HEK293 (cell line): ENCODE data around the gene FSTL4.

Experiments used
- CTCF ChIA-PET: fragments of 350-600 bp; formaldehyde crosslinking; extraction: SDS; loops from one replicate; lab custom pipeline; 2021; ENCODE audit warnings: antibody characterized with exemption; lab: Yijun Ruan, JAX
- POLR2A ChIA-PET: fragments of 300-600 bp; formaldehyde crosslinking; extraction: SDS; loops from one replicate; lab custom pipeline; 2020; ENCODE audit warnings: antibody characterized with exemption, inconsistent platforms; lab: Yijun Ruan, JAX
- H3K27ac ChIP-seq: fragments of 200-500 bp; sonication (Bioruptor generic); 2 replicates; pipeline ENCODE4 v1.5.1; 2014; ENCODE audit warnings: low read depth, low read length, control low read depth, inconsistent platforms; ENCODE audit errors: extremely low read depth
- H3K36me3 ChIP-seq, 2 experiments: fragments of 200-500 bp in 1 of 2; sonication (Bioruptor generic) in 1 of 2; 1 replicate in 1 of 2; 2 replicates in 1 of 2; pipeline ENCODE4 v1.5.1; 2014 to 2017; ENCODE audit warnings: inconsistent platforms in 2 of 2, low read length in 2 of 2; ENCODE audit not compliant: control insufficient read depth in 2 of 2, insufficient read depth in 1 of 2
- H3K4me1 ChIP-seq: fragments of 200-500 bp; sonication (Bioruptor generic); 2 replicates; pipeline ENCODE4 v1.5.1; 2014; ENCODE audit warnings: mild to moderate bottlenecking, low read length, inconsistent platforms; ENCODE audit not compliant: control insufficient read depth, insufficient read depth
- H3K4me3 ChIP-seq: 2 replicates; pipeline ENCODE4 v1.5.1; 2011; ENCODE audit warnings: low read depth, mild to moderate bottlenecking, control low read depth, low read length, moderate library complexity
- H3K9me3 ChIP-seq: fragments of 200-500 bp; sonication (Bioruptor generic); 2 replicates; pipeline ENCODE4 v1.5.1; 2014; ENCODE audit warnings: low read depth, low read length, inconsistent platforms; ENCODE audit not compliant: control insufficient read depth, insufficient read depth
- BCL11A ChIP-seq: fragments of 450-650 bp; formaldehyde crosslinking; IDR thresholded peaks from 2 replicates; pipeline ENCODE4 v1.5.1; 2016; ENCODE audit warnings: low read depth, missing biosample characterization, missing genetic modification characterization
- GLI4 ChIP-seq: fragments of 450-650 bp; formaldehyde crosslinking; IDR thresholded peaks from 2 replicates; pipeline ENCODE4 v1.5.1; 2016; ENCODE audit warnings: missing biosample characterization, missing genetic modification characterization
- GLIS1 ChIP-seq: fragments of 450-650 bp; formaldehyde crosslinking; IDR thresholded peaks from 2 replicates; pipeline ENCODE4 v1.5.1; 2016; ENCODE audit warnings: missing biosample characterization, missing genetic modification characterization
- KLF16 ChIP-seq: fragments of 450-650 bp; formaldehyde crosslinking; IDR thresholded peaks from 2 replicates; pipeline ENCODE4 v1.5.1; 2017; ENCODE audit warnings: missing biosample characterization, missing genetic modification characterization
- KLF8 ChIP-seq: fragments of 450-650 bp; formaldehyde crosslinking; IDR thresholded peaks from 2 replicates; pipeline ENCODE4 v1.5.1; 2016; ENCODE audit warnings: missing biosample characterization, missing genetic modification characterization
- MEIS1 ChIP-seq: sonication (generic); formaldehyde crosslinking; IDR thresholded peaks from 2 replicates; pipeline ENCODE4 v1.8.1; 2022; ENCODE audit warnings: missing genetic modification reagents, mild to moderate bottlenecking, borderline replicate concordance
- OSR2 ChIP-seq: fragments of 450-650 bp; formaldehyde crosslinking; IDR thresholded peaks from 2 replicates; pipeline ENCODE4 v1.5.1; 2016; ENCODE audit warnings: missing biosample characterization, missing genetic modification characterization
- YY2 ChIP-seq: fragments of 450-650 bp; formaldehyde crosslinking; IDR thresholded peaks from 2 replicates; pipeline ENCODE4 v1.5.1; 2016; ENCODE audit warnings: missing biosample characterization, missing genetic modification characterization
- ZNF112 ChIP-seq: fragments of 450-650 bp; formaldehyde crosslinking; IDR thresholded peaks from 2 replicates; pipeline ENCODE4 v1.5.0; 2017; ENCODE audit warnings: missing biosample characterization, missing genetic modification characterization
- ZNF146 ChIP-seq: fragments of 450-650 bp; formaldehyde crosslinking; IDR thresholded peaks from 2 replicates; pipeline ENCODE4 v1.5.1; 2016; ENCODE audit warnings: missing biosample characterization, missing genetic modification characterization
- ZNF155 ChIP-seq: fragments of 450-650 bp; formaldehyde crosslinking; IDR thresholded peaks from 2 replicates; pipeline ENCODE4 v1.5.1; 2016; ENCODE audit warnings: missing biosample characterization, missing genetic modification characterization
- ZNF174 ChIP-seq: fragments of 450-650 bp; formaldehyde crosslinking; IDR thresholded peaks from 2 replicates; pipeline ENCODE4 v1.5.0; 2017; ENCODE audit warnings: missing biosample characterization, mild to moderate bottlenecking, missing genetic modification characterization
- ZNF302 ChIP-seq: fragments of 450-650 bp; formaldehyde crosslinking; IDR thresholded peaks from 2 replicates; pipeline ENCODE4 v1.5.1; 2016; ENCODE audit warnings: missing biosample characterization, missing genetic modification characterization, low read depth
- ZNF335 ChIP-seq: fragments of 450-650 bp; formaldehyde crosslinking; conservative IDR thresholded peaks from 2 replicates; pipeline ENCODE4 v1.5.1; 2016; ENCODE audit warnings: missing biosample characterization, missing genetic modification characterization
- ZNF366 ChIP-seq: fragments of 450-650 bp; formaldehyde crosslinking; conservative IDR thresholded peaks from 2 replicates; pipeline ENCODE4 v1.5.1; 2016; ENCODE audit warnings: missing biosample characterization, missing genetic modification characterization
- ZNF433 ChIP-seq: fragments of 450-650 bp; formaldehyde crosslinking; IDR thresholded peaks from 2 replicates; pipeline ENCODE4 v1.5.1; 2016; ENCODE audit warnings: missing biosample characterization, missing genetic modification characterization, low read depth
- ZNF549 ChIP-seq: fragments of 450-650 bp; IDR thresholded peaks from 2 replicates; pipeline ENCODE4 v1.5.1; 2018; ENCODE audit warnings: missing biosample characterization, missing genetic modification characterization, mild to moderate bottlenecking, inconsistent platforms, moderate library complexity
- ZNF585B ChIP-seq: fragments of 450-650 bp; formaldehyde crosslinking; IDR thresholded peaks from 2 replicates; pipeline ENCODE4 v1.5.1; 2016; ENCODE audit warnings: missing biosample characterization, missing genetic modification characterization
- ZNF610 ChIP-seq: fragments of 450-650 bp; formaldehyde crosslinking; IDR thresholded peaks from 2 replicates; pipeline ENCODE4 v1.5.1; 2016; ENCODE audit warnings: missing biosample characterization, missing genetic modification characterization, borderline replicate concordance
- ZNF670 ChIP-seq: fragments of 450-650 bp; formaldehyde crosslinking; IDR thresholded peaks from 2 replicates; pipeline ENCODE4 v1.5.1; 2016; ENCODE audit warnings: missing biosample characterization, missing genetic modification characterization, low read depth
- ZNF677 ChIP-seq: fragments of 450-650 bp; IDR thresholded peaks from 2 replicates; pipeline ENCODE4 v1.5.0; 2018; ENCODE audit warnings: missing biosample characterization, mild to moderate bottlenecking, missing genetic modification characterization, moderate library complexity
- ZNF747 ChIP-seq: fragments of 450-650 bp; formaldehyde crosslinking; IDR thresholded peaks from 2 replicates; pipeline ENCODE4 v1.5.1; 2016; ENCODE audit warnings: missing biosample characterization, missing genetic modification characterization
- ZNF76 ChIP-seq: fragments of 450-650 bp; formaldehyde crosslinking; IDR thresholded peaks from 2 replicates; pipeline ENCODE4; 2016; ENCODE audit warnings: low read depth, missing biosample characterization, missing genetic modification characterization, borderline replicate concordance
- ZNF777 ChIP-seq: fragments of 450-650 bp; formaldehyde crosslinking; IDR thresholded peaks from 2 replicates; pipeline ENCODE4 v1.5.1; 2017; ENCODE audit warnings: missing biosample characterization, missing genetic modification characterization, borderline replicate concordance
- ZNF843 ChIP-seq: fragments of 450-650 bp; formaldehyde crosslinking; IDR thresholded peaks from 2 replicates; pipeline ENCODE4 v1.5.1; 2016; ENCODE audit warnings: missing biosample characterization, missing genetic modification characterization
- ZSCAN30 ChIP-seq: fragments of 450-650 bp; IDR thresholded peaks from 2 replicates; pipeline ENCODE4 v1.5.1; 2018; ENCODE audit warnings: missing biosample characterization, mild to moderate bottlenecking, missing genetic modification characterization, moderate library complexity
- TF ChIP-seq, protein P1 (sequence below): fragments of 450-650 bp; formaldehyde crosslinking; IDR thresholded peaks from 2 replicates; pipeline ENCODE4 v1.5.1; 2016; ENCODE audit warnings: missing biosample characterization, missing genetic modification characterization
- TF ChIP-seq, protein P2 (sequence below): fragments of 450-650 bp; formaldehyde crosslinking; IDR thresholded peaks from 2 replicates; pipeline ENCODE4 v1.5.1; 2016; ENCODE audit warnings: missing biosample characterization, missing genetic modification characterization
- TF ChIP-seq, protein P3 (sequence below): fragments of 450-650 bp; formaldehyde crosslinking; IDR thresholded peaks from 2 replicates; pipeline ENCODE4 v1.5.1; 2017; ENCODE audit warnings: missing biosample characterization, missing genetic modification characterization
- TF ChIP-seq, protein P4 (sequence below): fragments of 450-650 bp; formaldehyde crosslinking; IDR thresholded peaks from 2 replicates; pipeline ENCODE4 v1.5.1; 2017; ENCODE audit warnings: missing biosample characterization, missing genetic modification characterization

FSTL4 gene

DNA sequence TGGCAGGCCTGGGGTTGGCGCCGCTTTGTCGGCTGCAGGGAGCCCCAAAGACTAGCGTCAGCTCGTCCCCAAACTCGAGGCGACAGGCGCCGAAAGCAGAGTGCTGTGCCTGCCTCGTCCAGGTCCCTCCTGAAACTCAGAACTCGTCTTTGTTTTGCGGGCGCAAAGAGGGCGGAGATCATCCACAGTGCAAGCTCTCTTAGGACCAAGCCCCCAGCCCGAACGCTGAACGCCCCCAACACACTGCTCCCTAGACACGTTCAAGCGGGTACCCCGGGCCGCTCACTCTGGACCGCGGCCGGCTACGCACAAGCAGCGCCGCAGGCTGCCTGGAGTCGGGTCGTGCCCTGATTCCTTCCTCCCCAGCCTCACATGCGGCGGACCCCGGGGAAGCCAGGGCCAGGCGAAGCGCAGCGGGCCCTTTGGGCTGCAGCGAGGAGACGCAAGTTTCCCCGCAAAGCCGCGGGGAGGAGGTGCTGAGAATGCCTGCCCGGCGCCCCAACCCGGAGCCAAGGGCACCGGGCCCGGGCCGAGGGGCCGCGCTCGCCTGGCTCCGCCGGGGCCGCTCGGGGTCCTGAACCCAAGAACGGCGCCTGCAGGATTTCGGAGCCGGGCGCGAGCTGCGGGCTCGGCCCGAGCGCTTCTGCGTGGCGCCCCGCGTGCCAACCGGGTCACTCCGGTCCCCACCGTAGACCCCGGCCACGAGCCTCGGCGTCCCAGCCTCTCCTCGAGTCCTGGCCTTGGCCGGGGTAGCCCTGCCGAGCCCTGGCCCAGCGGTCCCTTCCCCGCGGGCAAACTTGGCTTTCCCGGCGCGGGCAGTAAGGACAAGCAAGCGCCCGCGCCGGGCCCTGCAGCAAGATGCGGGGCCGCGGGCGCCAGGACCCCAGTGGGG, 738 bp downstream of the FSTL4 start:
- Histone ChIP-seq H3K4me1 (peaks cover 10% of the 10 kb centered on the region), H3K27ac (peak overlapping the region; percentile 52; the same call in 1 of the 2 replicates), H3K4me3 (peak overlapping the region; percentile 35), H3K36me3 (no peaks in the 10 kb centered on the region), H3K9me3 (no peaks in the 10 kb centered on the region)
- POLR2A ChIA-PET, result no interaction called here
- CTCF ChIA-PET, result interaction anchor here (0.7 to 2.8 kb wide), 9 partner anchors 9 to 188 kb away, joined by 3 to 11 read pairs (median 3); no protein-coding TSS in a partner anchor
- TF ChIP-seq MEIS1 (CRISPR knock-in tag), result no peak
- no peak for TF ChIP-seq ZNF585B (tag by site-specific recombination)
- TF ChIP-seq GLI4 (tag by site-specific recombination), result no peak
- no peak for TF ChIP-seq ZNF549
- TF ChIP-seq KLF8 (tag by site-specific recombination), result no peak
- TF ChIP-seq, protein P1, sequence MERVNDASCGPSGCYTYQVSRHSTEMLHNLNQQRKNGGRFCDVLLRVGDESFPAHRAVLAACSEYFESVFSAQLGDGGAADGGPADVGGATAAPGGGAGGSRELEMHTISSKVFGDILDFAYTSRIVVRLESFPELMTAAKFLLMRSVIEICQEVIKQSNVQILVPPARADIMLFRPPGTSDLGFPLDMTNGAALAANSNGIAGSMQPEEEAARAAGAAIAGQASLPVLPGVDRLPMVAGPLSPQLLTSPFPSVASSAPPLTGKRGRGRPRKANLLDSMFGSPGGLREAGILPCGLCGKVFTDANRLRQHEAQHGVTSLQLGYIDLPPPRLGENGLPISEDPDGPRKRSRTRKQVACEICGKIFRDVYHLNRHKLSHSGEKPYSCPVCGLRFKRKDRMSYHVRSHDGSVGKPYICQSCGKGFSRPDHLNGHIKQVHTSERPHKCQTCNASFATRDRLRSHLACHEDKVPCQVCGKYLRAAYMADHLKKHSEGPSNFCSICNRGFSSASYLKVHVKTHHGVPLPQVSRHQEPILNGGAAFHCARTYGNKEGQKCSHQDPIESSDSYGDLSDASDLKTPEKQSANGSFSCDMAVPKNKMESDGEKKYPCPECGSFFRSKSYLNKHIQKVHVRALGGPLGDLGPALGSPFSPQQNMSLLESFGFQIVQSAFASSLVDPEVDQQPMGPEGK, result peak; percentile 65
- TF ChIP-seq ZNF677 (tag by site-specific recombination), result no peak
- no peak for TF ChIP-seq ZNF302 (tag by site-specific recombination)
- peak; percentile 81 for TF ChIP-seq ZNF335
- peak; percentile 53; the same call in 1 of the 2 replicates for TF ChIP-seq BCL11A (tag by site-specific recombination)
- no peak for TF ChIP-seq ZNF610 (tag by site-specific recombination)
- TF ChIP-seq OSR2 (tag by site-specific recombination), result no peak
- 0 out of 2 replicates have a peak, but pooled peaks have one; percentile 10 for TF ChIP-seq ZNF843 (tag by site-specific recombination)
- TF ChIP-seq ZNF146 (tag by site-specific recombination), result no peak
- TF ChIP-seq ZNF155 (tag by site-specific recombination), result no peak
- TF ChIP-seq, protein P2, sequence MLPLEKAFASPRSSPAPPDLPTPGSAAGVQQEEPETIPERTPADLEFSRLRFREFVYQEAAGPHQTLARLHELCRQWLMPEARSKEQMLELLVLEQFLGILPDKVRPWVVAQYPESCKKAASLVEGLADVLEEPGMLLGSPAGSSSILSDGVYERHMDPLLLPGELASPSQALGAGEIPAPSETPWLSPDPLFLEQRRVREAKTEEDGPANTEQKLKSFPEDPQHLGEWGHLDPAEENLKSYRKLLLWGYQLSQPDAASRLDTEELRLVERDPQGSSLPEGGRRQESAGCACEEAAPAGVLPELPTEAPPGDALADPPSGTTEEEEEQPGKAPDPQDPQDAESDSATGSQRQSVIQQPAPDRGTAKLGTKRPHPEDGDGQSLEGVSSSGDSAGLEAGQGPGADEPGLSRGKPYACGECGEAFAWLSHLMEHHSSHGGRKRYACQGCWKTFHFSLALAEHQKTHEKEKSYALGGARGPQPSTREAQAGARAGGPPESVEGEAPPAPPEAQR (tag by site-specific recombination), result no peak
- no peak for TF ChIP-seq ZNF174 (tag by site-specific recombination)
- no peak for TF ChIP-seq ZNF76 (tag by site-specific recombination)
- TF ChIP-seq, protein P3, sequence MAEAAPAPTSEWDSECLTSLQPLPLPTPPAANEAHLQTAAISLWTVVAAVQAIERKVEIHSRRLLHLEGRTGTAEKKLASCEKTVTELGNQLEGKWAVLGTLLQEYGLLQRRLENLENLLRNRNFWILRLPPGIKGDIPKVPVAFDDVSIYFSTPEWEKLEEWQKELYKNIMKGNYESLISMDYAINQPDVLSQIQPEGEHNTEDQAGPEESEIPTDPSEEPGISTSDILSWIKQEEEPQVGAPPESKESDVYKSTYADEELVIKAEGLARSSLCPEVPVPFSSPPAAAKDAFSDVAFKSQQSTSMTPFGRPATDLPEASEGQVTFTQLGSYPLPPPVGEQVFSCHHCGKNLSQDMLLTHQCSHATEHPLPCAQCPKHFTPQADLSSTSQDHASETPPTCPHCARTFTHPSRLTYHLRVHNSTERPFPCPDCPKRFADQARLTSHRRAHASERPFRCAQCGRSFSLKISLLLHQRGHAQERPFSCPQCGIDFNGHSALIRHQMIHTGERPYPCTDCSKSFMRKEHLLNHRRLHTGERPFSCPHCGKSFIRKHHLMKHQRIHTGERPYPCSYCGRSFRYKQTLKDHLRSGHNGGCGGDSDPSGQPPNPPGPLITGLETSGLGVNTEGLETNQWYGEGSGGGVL (tag by site-specific recombination), result no peak
- no peak for TF ChIP-seq ZNF433 (tag by site-specific recombination)
- TF ChIP-seq ZNF112 (tag by site-specific recombination), result no peak
- TF ChIP-seq YY2 (tag by site-specific recombination), result no peak
- TF ChIP-seq GLIS1 (tag by site-specific recombination), result no peak
- TF ChIP-seq KLF16 (tag by site-specific recombination), result no peak
- TF ChIP-seq ZSCAN30 (tag by site-specific recombination), result no peak
- TF ChIP-seq, protein P4, sequence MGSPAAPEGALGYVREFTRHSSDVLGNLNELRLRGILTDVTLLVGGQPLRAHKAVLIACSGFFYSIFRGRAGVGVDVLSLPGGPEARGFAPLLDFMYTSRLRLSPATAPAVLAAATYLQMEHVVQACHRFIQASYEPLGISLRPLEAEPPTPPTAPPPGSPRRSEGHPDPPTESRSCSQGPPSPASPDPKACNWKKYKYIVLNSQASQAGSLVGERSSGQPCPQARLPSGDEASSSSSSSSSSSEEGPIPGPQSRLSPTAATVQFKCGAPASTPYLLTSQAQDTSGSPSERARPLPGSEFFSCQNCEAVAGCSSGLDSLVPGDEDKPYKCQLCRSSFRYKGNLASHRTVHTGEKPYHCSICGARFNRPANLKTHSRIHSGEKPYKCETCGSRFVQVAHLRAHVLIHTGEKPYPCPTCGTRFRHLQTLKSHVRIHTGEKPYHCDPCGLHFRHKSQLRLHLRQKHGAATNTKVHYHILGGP (tag by site-specific recombination), result no peak
- TF ChIP-seq ZNF670, result no peak
- TF ChIP-seq ZNF366 (tag by site-specific recombination), result no peak
- 0 out of 2 replicates have a peak, but pooled peaks have one; percentile 30 for TF ChIP-seq ZNF777 (tag by site-specific recombination)
- no peak for TF ChIP-seq ZNF747 (tag by site-specific recombination)
